Endothelial cell (in vitro differentiated cells): Measurements from ENCODE around the gene AXIN1. TPM values are rescaled to one million over a fixed set of nuclear protein-coding genes. Genes with fewer than 3 reads are reported as not detected.

Experiments used
- DNase-seq: peaks from one replicate; pipeline ENCODE4 v3.0.0; 2021; ENCODE audit warnings: low spot score
- H3K27ac Mint-ChIP-seq: one replicate; pipeline ENCODE4 v1.8.0; 2021; ENCODE audit warnings: mixed read lengths, inconsistent platforms; ENCODE audit not compliant: unreplicated experiment
- H3K27me3 Mint-ChIP-seq: one replicate; pipeline ENCODE4 v1.8.0; 2021; ENCODE audit warnings: mild to moderate bottlenecking, moderate library complexity, mixed read lengths, inconsistent platforms; ENCODE audit not compliant: unreplicated experiment
- H3K36me3 Mint-ChIP-seq: one replicate; pipeline ENCODE4 v1.8.0; 2021; ENCODE audit warnings: mild to moderate bottlenecking, low read depth, mixed read lengths, inconsistent platforms; ENCODE audit not compliant: unreplicated experiment
- H3K4me1 Mint-ChIP-seq: one replicate; pipeline ENCODE4 v1.8.0; 2021; ENCODE audit warnings: mild to moderate bottlenecking, mixed read lengths, inconsistent platforms; ENCODE audit not compliant: unreplicated experiment
- H3K4me3 Mint-ChIP-seq: one replicate; pipeline ENCODE4 v1.8.0; 2021; ENCODE audit warnings: mild to moderate bottlenecking, mixed read lengths, inconsistent platforms; ENCODE audit not compliant: unreplicated experiment
- H3K9me3 Mint-ChIP-seq: one replicate; pipeline ENCODE4 v1.8.0; 2021; ENCODE audit warnings: mixed read lengths, inconsistent platforms; ENCODE audit not compliant: unreplicated experiment
- CTCF ChIP-seq: fragments of 200-600 bp; sonication (generic); IDR thresholded peaks from one replicate; pipeline ENCODE4 v1.5.0; 2021; ENCODE audit warnings: antibody characterized with exemption; ENCODE audit not compliant: unreplicated experiment
- total RNA-seq: library from RNA; stranded (reverse); fragmentation: NEBNext Ultra II Directional; extraction: Animal tissue kit (Norgen Biotek cat#: 25700); gene quantifications from one replicate; pipeline ENCODE4 v1.2.1, GENCODE V29; 2021; ENCODE audit not compliant: unreplicated experiment

Gene AXIN1
- total RNA-seq, 1 donor from 2014 or later, result 17.5 TPM

- Mint-ChIP-seq H3K27me3 (peaks cover 4% of the 10 kb centered on the region), H3K4me3 (no peak overlapping the region), H3K27ac (no peak overlapping the region), H3K4me1 (no peaks in the 10 kb centered on the region), H3K36me3 (peaks cover 20% of the 10 kb centered on the region), H3K9me3 (no peaks in the 10 kb centered on the region)
- no peak for DNase-seq
- TF ChIP-seq CTCF, result no peak
Observed at GRCh38 chr16:264440-264951, 88.0 kb downstream of the AXIN1 start.

GRCh38 chr16:263944-264343 is 88.6 kb downstream of the AXIN1 start:
- H3K36me3 Mint-ChIP-seq, result peaks cover 20% of the 10 kb centered on the region
- no peaks in the 10 kb centered on the region for H3K9me3 Mint-ChIP-seq
- no peak for TF ChIP-seq CTCF

GRCh38 chr16:263182-263774 is 89.2 kb downstream of the AXIN1 start:
- H3K36me3 Mint-ChIP-seq, result peaks cover 20% of the 10 kb centered on the region
- no peak overlapping the region for H3K27ac Mint-ChIP-seq
- no peak overlapping the region for H3K4me3 Mint-ChIP-seq
- no peaks in the 10 kb centered on the region for H3K9me3 Mint-ChIP-seq
- no peak for DNase-seq
- TF ChIP-seq CTCF, result no peak
- H3K27me3 Mint-ChIP-seq, result peaks cover 4% of the 10 kb centered on the region
- H3K4me1 Mint-ChIP-seq, result no peaks in the 10 kb centered on the region

More at GRCh38 chr16:263944-264343, 88.6 kb downstream of the AXIN1 start:
- Mint-ChIP-seq H3K4me1 (no peaks in the 10 kb centered on the region), H3K27ac (no peak overlapping the region), H3K27me3 (peaks cover 4% of the 10 kb centered on the region), H3K4me3 (no peak overlapping the region)
- DNase-seq, result no peak

- Mint-ChIP-seq H3K36me3 (peaks cover 17% of the 10 kb centered on the region), H3K4me1 (no peaks in the 10 kb centered on the region), H3K27me3 (peaks cover 2% of the 10 kb centered on the region), H3K9me3 (no peaks in the 10 kb centered on the region), H3K4me3 (no peak overlapping the region), H3K27ac (no peak overlapping the region)
- no peak for DNase-seq
- no peak for TF ChIP-seq CTCF
Observed at GRCh38 chr16:262121-262745, 90.3 kb downstream of the AXIN1 start.

GRCh38 chr16:261031-261691 is 91.4 kb downstream of the AXIN1 start:
- H3K4me3 Mint-ChIP-seq, result no peak overlapping the region
- H3K9me3 Mint-ChIP-seq, result no peaks in the 10 kb centered on the region
- no peak for DNase-seq
- H3K4me1 Mint-ChIP-seq, result no peaks in the 10 kb centered on the region
- H3K36me3 Mint-ChIP-seq, result peaks cover 17% of the 10 kb centered on the region
- no peak overlapping the region for H3K27ac Mint-ChIP-seq
- H3K27me3 Mint-ChIP-seq, result no peaks in the 10 kb centered on the region
- no peak for TF ChIP-seq CTCF
